HEK293 (cell line): Measurements from ENCODE around the gene ZDHHC3.

Source experiments
- CTCF ChIA-PET: fragments of 350-600 bp; formaldehyde crosslinking; extraction: SDS; loops from one replicate; lab custom pipeline; 2021; ENCODE audit warnings: antibody characterized with exemption; lab: Yijun Ruan, JAX
- POLR2A ChIA-PET: fragments of 300-600 bp; formaldehyde crosslinking; extraction: SDS; loops from one replicate; lab custom pipeline; 2020; ENCODE audit warnings: antibody characterized with exemption, inconsistent platforms; lab: Yijun Ruan, JAX
- H3K27ac ChIP-seq: fragments of 200-500 bp; sonication (Bioruptor generic); 2 replicates; pipeline ENCODE4 v1.5.1; 2014; ENCODE audit warnings: low read depth, low read length, control low read depth, inconsistent platforms; ENCODE audit errors: extremely low read depth
- H3K36me3 ChIP-seq, 2 experiments: fragments of 200-500 bp in 1 of 2; sonication (Bioruptor generic) in 1 of 2; 1 replicate in 1 of 2; 2 replicates in 1 of 2; pipeline ENCODE4 v1.5.1; 2014 to 2017; ENCODE audit warnings: inconsistent platforms in 2 of 2, low read length in 2 of 2; ENCODE audit not compliant: control insufficient read depth in 2 of 2, insufficient read depth in 1 of 2
- H3K4me1 ChIP-seq: fragments of 200-500 bp; sonication (Bioruptor generic); 2 replicates; pipeline ENCODE4 v1.5.1; 2014; ENCODE audit warnings: mild to moderate bottlenecking, low read length, inconsistent platforms; ENCODE audit not compliant: control insufficient read depth, insufficient read depth
- H3K4me3 ChIP-seq: 2 replicates; pipeline ENCODE4 v1.5.1; 2011; ENCODE audit warnings: low read depth, mild to moderate bottlenecking, control low read depth, low read length, moderate library complexity
- H3K9me3 ChIP-seq: fragments of 200-500 bp; sonication (Bioruptor generic); 2 replicates; pipeline ENCODE4 v1.5.1; 2014; ENCODE audit warnings: low read depth, low read length, inconsistent platforms; ENCODE audit not compliant: control insufficient read depth, insufficient read depth
- EGR2 ChIP-seq: fragments of 450-650 bp; formaldehyde crosslinking; IDR thresholded peaks from 2 replicates; pipeline ENCODE4 v1.5.1; 2016; ENCODE audit warnings: low read depth, missing biosample characterization, missing genetic modification characterization
- IKZF3 ChIP-seq: fragments of 450-650 bp; IDR thresholded peaks from 2 replicates; pipeline ENCODE4 v1.5.0; 2018; ENCODE audit warnings: missing biosample characterization, mild to moderate bottlenecking, missing genetic modification characterization, moderate library complexity
- KLF16 ChIP-seq: fragments of 450-650 bp; formaldehyde crosslinking; IDR thresholded peaks from 2 replicates; pipeline ENCODE4 v1.5.1; 2017; ENCODE audit warnings: missing biosample characterization, missing genetic modification characterization
- ZBTB20 ChIP-seq: fragments of 450-650 bp; formaldehyde crosslinking; IDR thresholded peaks from 2 replicates; pipeline ENCODE4 v1.5.1; 2016; ENCODE audit warnings: missing biosample characterization, missing genetic modification characterization
- ZBTB7A ChIP-seq: fragments of 450-650 bp; formaldehyde crosslinking; IDR thresholded peaks from 2 replicates; pipeline ENCODE4 v1.5.1; 2016; ENCODE audit warnings: low read depth, missing biosample characterization, missing genetic modification characterization
- ZNF114 ChIP-seq: fragments of 450-650 bp; formaldehyde crosslinking; IDR thresholded peaks from 2 replicates; pipeline ENCODE4 v1.5.0; 2017; ENCODE audit warnings: missing biosample characterization, missing genetic modification characterization
- ZNF16 ChIP-seq: fragments of 450-650 bp; formaldehyde crosslinking; IDR thresholded peaks from 2 replicates; pipeline ENCODE4 v1.5.1; 2016; ENCODE audit warnings: low read depth, missing biosample characterization, missing genetic modification characterization
- ZNF184 ChIP-seq: fragments of 450-650 bp; IDR thresholded peaks from 2 replicates; pipeline ENCODE4 v1.5.1; 2018; ENCODE audit warnings: missing biosample characterization, mild to moderate bottlenecking, missing genetic modification characterization
- ZNF2 ChIP-seq: fragments of 450-650 bp; formaldehyde crosslinking; IDR thresholded peaks from 2 replicates; pipeline ENCODE4 v1.5.1; 2016; ENCODE audit warnings: missing biosample characterization, missing genetic modification characterization
- ZNF221 ChIP-seq: fragments of 450-650 bp; formaldehyde crosslinking; IDR thresholded peaks from 2 replicates; pipeline ENCODE4 v1.5.1; 2017; ENCODE audit warnings: missing biosample characterization, missing genetic modification characterization, borderline replicate concordance
- ZNF24 ChIP-seq: fragments of 450-650 bp; formaldehyde crosslinking; IDR thresholded peaks from 2 replicates; pipeline ENCODE4 v1.5.1; 2016; ENCODE audit warnings: missing biosample characterization, missing genetic modification characterization
- ZNF350 ChIP-seq: fragments of 450-650 bp; formaldehyde crosslinking; IDR thresholded peaks from 2 replicates; pipeline ENCODE4 v1.5.0; 2017; ENCODE audit warnings: missing biosample characterization, mild to moderate bottlenecking, missing genetic modification characterization
- ZNF391 ChIP-seq: fragments of 450-650 bp; formaldehyde crosslinking; IDR thresholded peaks from 2 replicates; pipeline ENCODE4 v1.5.1; 2016; ENCODE audit warnings: low read depth, missing biosample characterization, missing genetic modification characterization, borderline replicate concordance
- ZNF664 ChIP-seq: fragments of 450-650 bp; formaldehyde crosslinking; IDR thresholded peaks from 2 replicates; pipeline ENCODE4 v1.5.1; 2016; ENCODE audit warnings: missing biosample characterization, missing genetic modification characterization
- ZNF776 ChIP-seq: fragments of 450-650 bp; formaldehyde crosslinking; IDR thresholded peaks from 2 replicates; pipeline ENCODE4 v1.5.0; 2017; ENCODE audit warnings: missing biosample characterization, missing genetic modification characterization, borderline replicate concordance
- TF ChIP-seq, protein P1 (sequence below): fragments of 450-650 bp; formaldehyde crosslinking; conservative IDR thresholded peaks from 2 replicates; pipeline ENCODE4 v1.5.1; 2016; ENCODE audit warnings: low read depth, missing biosample characterization, missing genetic modification characterization
- TF ChIP-seq, protein P2 (sequence below): fragments of 450-650 bp; IDR thresholded peaks from 2 replicates; pipeline ENCODE4 v1.5.1; 2018; ENCODE audit warnings: missing biosample characterization, missing genetic modification characterization
- TF ChIP-seq, protein P3 (sequence below): fragments of 450-650 bp; formaldehyde crosslinking; IDR thresholded peaks from 2 replicates; pipeline ENCODE4 v1.5.1; 2016; ENCODE audit warnings: missing biosample characterization, missing genetic modification characterization
- TF ChIP-seq, protein P4 (sequence below): fragments of 450-650 bp; formaldehyde crosslinking; optimal IDR thresholded peaks from 2 replicates; pipeline ENCODE3; 2016; ENCODE audit warnings: missing biosample characterization, mild to moderate bottlenecking, missing genetic modification characterization
- TF ChIP-seq, protein P5 (sequence below): fragments of 450-650 bp; formaldehyde crosslinking; IDR thresholded peaks from 2 replicates; pipeline ENCODE4 v1.5.1; 2016; ENCODE audit warnings: missing biosample characterization, missing genetic modification characterization, borderline replicate concordance
- TF ChIP-seq, protein P6 (sequence below): fragments of 450-650 bp; formaldehyde crosslinking; IDR thresholded peaks from 2 replicates; pipeline ENCODE4 v1.5.1; 2016; ENCODE audit warnings: missing biosample characterization, missing genetic modification characterization

ZDHHC3 gene

DNA sequence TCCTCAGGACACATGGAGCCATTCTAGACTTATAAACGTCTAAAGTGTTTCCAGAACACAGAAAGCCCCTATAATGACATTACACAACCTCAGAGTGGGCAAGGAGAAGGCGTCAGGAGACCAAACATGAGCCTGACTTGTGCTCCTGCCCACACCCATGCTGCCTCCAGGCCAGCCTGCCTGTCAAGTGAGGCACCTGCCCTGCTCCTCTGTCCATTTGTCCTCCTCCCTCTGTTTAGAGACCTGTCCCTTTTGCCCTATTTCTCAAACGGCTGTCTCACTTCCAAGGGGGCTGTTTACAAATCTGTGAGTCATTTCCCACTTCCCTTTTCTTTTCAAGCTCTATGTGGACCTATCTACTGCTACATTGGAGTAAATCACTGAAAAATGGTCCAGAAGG, 21.0 kb downstream of the ZDHHC3 start:
- Histone ChIP-seq H3K4me1 (peaks cover 5% of the 10 kb centered on the region; the same call in 1 of the 2 replicates), H3K4me3 (no peak overlapping the region), H3K9me3 (no peaks in the 10 kb centered on the region), H3K36me3 (peaks cover 0 to 39% of the 10 kb centered on the region in 2 experiments; a peak in 1 of 3 replicates), H3K27ac (no peak overlapping the region)
- POLR2A ChIA-PET: no interaction called here
- peak; percentile 19; the same call in 1 of the 2 replicates for TF ChIP-seq EGR2
- TF ChIP-seq ZNF350 (tag by site-specific recombination): no peak
- TF ChIP-seq, protein P1, sequence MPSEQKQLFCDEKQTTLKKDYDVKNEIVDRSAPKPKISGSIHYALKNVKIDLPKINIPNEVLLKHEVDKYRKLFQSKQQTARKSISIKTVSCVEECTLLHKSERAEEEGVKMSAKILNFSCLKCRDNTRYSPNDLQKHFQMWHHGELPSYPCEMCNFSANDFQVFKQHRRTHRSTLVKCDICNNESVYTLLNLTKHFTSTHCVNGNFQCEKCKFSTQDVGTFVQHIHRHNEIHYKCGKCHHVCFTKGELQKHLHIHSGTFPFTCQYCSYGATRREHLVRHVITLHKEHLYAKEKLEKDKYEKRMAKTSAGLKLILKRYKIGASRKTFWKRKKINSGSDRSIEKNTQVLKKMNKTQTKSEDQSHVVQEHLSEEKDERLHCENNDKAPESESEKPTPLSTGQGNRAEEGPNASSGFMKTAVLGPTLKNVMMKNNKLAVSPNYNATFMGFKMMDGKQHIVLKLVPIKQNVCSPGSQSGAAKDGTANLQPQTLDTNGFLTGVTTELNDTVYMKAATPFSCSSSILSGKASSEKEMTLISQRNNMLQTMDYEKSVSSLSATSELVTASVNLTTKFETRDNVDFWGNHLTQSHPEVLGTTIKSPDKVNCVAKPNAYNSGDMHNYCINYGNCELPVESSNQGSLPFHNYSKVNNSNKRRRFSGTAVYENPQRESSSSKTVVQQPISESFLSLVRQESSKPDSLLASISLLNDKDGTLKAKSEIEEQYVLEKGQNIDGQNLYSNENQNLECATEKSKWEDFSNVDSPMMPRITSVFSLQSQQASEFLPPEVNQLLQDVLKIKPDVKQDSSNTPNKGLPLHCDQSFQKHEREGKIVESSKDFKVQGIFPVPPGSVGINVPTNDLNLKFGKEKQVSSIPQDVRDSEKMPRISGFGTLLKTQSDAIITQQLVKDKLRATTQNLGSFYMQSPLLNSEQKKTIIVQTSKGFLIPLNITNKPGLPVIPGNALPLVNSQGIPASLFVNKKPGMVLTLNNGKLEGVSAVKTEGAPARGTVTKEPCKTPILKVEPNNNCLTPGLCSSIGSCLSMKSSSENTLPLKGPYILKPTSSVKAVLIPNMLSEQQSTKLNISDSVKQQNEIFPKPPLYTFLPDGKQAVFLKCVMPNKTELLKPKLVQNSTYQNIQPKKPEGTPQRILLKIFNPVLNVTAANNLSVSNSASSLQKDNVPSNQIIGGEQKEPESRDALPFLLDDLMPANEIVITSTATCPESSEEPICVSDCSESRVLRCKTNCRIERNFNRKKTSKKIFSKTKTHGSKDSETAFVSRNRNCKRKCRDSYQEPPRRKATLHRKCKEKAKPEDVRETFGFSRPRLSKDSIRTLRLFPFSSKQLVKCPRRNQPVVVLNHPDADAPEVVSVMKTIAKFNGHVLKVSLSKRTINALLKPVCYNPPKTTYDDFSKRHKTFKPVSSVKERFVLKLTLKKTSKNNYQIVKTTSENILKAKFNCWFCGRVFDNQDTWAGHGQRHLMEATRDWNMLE (tag by site-specific recombination): no peak
- CTCF ChIA-PET: no interaction called here

DNA sequence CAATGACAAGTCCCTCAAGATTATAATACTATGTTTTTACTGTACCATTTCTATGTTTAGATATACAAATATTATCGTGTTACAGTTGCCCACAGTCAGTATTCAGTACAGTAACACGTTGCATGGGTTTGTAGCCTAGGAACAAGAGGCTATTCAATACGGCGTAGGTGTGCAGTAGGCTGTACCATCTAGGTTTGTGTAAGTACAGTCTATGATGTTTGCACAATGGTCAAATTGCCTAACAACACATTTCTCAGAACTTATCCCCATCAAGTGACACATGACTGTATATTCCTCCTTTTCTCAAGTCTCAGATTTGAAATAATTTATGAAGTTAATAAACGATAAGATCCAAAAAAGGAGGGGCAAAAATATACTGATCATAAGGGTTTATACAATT, 21.7 kb downstream of the ZDHHC3 start:
- peaks cover 5% of the 10 kb centered on the region; the same call in 1 of the 2 replicates for H3K4me1 ChIP-seq
- no peak overlapping the region for H3K4me3 ChIP-seq
- H3K9me3 ChIP-seq: no peaks in the 10 kb centered on the region
- H3K36me3 ChIP-seq: peaks cover 0 to 38% of the 10 kb centered on the region in 2 experiments; a peak in 1 of 3 replicates
- H3K27ac ChIP-seq: no peak overlapping the region
- POLR2A ChIA-PET: no interaction called here
- TF ChIP-seq, protein P2, sequence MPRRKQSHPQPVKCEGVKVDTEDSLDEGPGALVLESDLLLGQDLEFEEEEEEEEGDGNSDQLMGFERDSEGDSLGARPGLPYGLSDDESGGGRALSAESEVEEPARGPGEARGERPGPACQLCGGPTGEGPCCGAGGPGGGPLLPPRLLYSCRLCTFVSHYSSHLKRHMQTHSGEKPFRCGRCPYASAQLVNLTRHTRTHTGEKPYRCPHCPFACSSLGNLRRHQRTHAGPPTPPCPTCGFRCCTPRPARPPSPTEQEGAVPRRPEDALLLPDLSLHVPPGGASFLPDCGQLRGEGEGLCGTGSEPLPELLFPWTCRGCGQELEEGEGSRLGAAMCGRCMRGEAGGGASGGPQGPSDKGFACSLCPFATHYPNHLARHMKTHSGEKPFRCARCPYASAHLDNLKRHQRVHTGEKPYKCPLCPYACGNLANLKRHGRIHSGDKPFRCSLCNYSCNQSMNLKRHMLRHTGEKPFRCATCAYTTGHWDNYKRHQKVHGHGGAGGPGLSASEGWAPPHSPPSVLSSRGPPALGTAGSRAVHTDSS: no peak
- TF ChIP-seq, protein P3, sequence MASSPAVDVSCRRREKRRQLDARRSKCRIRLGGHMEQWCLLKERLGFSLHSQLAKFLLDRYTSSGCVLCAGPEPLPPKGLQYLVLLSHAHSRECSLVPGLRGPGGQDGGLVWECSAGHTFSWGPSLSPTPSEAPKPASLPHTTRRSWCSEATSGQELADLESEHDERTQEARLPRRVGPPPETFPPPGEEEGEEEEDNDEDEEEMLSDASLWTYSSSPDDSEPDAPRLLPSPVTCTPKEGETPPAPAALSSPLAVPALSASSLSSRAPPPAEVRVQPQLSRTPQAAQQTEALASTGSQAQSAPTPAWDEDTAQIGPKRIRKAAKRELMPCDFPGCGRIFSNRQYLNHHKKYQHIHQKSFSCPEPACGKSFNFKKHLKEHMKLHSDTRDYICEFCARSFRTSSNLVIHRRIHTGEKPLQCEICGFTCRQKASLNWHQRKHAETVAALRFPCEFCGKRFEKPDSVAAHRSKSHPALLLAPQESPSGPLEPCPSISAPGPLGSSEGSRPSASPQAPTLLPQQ (tag by site-specific recombination): no peak
- no peak for TF ChIP-seq ZNF16 (tag by site-specific recombination)
- no peak for TF ChIP-seq ZNF221
- TF ChIP-seq ZBTB20: no peak
- TF ChIP-seq KLF16 (tag by site-specific recombination): no peak
- no peak for TF ChIP-seq ZNF184
- TF ChIP-seq, protein P4, sequence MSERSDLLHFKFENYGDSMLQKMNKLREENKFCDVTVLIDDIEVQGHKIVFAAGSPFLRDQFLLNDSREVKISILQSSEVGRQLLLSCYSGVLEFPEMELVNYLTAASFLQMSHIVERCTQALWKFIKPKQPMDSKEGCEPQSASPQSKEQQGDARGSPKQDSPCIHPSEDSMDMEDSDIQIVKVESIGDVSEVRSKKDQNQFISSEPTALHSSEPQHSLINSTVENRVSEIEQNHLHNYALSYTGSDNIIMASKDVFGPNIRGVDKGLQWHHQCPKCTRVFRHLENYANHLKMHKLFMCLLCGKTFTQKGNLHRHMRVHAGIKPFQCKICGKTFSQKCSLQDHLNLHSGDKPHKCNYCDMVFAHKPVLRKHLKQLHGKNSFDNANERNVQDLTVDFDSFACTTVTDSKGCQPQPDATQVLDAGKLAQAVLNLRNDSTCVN (tag by site-specific recombination): no peak
- TF ChIP-seq ZNF2 (tag by site-specific recombination): no peak
- TF ChIP-seq, protein P5, sequence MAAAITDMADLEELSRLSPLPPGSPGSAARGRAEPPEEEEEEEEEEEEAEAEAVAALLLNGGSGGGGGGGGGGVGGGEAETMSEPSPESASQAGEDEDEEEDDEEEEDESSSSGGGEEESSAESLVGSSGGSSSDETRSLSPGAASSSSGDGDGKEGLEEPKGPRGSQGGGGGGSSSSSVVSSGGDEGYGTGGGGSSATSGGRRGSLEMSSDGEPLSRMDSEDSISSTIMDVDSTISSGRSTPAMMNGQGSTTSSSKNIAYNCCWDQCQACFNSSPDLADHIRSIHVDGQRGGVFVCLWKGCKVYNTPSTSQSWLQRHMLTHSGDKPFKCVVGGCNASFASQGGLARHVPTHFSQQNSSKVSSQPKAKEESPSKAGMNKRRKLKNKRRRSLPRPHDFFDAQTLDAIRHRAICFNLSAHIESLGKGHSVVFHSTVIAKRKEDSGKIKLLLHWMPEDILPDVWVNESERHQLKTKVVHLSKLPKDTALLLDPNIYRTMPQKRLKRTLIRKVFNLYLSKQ (tag by site-specific recombination): no peak
- TF ChIP-seq ZNF391 (tag by site-specific recombination): no peak
- TF ChIP-seq IKZF3 (tag by site-specific recombination): no peak
- TF ChIP-seq ZNF776 (tag by site-specific recombination): no peak
- no peak for TF ChIP-seq ZNF664 (tag by site-specific recombination)
- no peak for TF ChIP-seq ZNF24 (tag by site-specific recombination)
- TF ChIP-seq, protein P6, sequence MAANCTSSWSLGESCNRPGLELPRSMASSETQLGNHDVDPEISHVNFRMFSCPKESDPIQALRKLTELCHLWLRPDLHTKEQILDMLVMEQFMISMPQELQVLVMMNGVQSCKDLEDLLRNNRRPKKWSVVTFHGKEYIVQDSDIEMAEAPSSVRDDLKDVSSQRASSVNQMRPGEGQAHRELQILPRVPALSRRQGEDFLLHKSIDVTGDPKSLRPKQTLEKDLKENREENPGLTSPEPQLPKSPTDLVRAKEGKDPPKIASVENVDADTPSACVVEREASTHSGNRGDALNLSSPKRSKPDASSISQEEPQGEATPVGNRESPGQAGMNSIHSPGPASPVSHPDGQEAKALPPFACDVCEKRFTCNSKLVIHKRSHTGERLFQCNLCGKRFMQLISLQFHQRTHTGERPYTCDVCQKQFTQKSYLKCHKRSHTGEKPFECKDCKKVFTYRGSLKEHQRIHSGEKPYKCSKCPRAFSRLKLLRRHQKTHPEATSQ (tag by site-specific recombination): no peak
- TF ChIP-seq ZBTB7A (tag by site-specific recombination): no peak
- TF ChIP-seq ZNF114 (tag by site-specific recombination): no peak
- CTCF ChIA-PET: interaction anchor here (0.7 kb wide), 1 partner anchor 1496 kb away, joined by 3 read pairs; no protein-coding TSS in a partner anchor
